SK-N-SH (cell line): Measurements from ENCODE around the gene NAA20. TPM values are rescaled to one million over a fixed set of nuclear protein-coding genes. Genes with fewer than 3 reads are reported as not detected.
A peak's percentile ranks its signal among the peaks of the same experiment; 100 is the strongest.

Experiments used
- CTCF ChIA-PET: fragments of 300-600, 350-600 bp; formaldehyde crosslinking; extraction: SDS; loops from one replicate; lab custom pipeline; 2021; lab: Yijun Ruan, JAX
- POLR2A ChIA-PET: fragments of 350-600 bp; sonication (Branson Sonifier 250); formaldehyde crosslinking; extraction: SDS; loops from one replicate; lab custom pipeline; 2020; ENCODE audit warnings: antibody characterized with exemption, inconsistent platforms; lab: Yijun Ruan, JAX
- DNase-seq: peaks from one replicate; pipeline ENCODE4 v3.0.0; 2012
- H2AFZ ChIP-seq: fragments of 200-600 bp; sonication (generic); 2 replicates; pipeline ENCODE4 v1.8.1; 2016; ENCODE audit warnings: antibody characterized with exemption, mild to moderate bottlenecking, low read depth
- H3F3A ChIP-seq: fragments of 200-600 bp; sonication (generic); replicated peaks from 2 replicates; pipeline ENCODE3; 2016; ENCODE audit warnings: antibody characterized with exemption, mild to moderate bottlenecking; ENCODE audit not compliant: insufficient read depth
- H3K27ac ChIP-seq, 2 experiments: fragments of 200-500 bp in 1 of 2; fragments of 200-600 bp in 1 of 2; sonication (Bioruptor generic) in 1 of 2; sonication (generic), shearing (Covaris generic) in 1 of 2; 2 replicates each; pipeline versions ENCODE4 v1.5.1 to v1.6.1; 2014 to 2016; ENCODE audit warnings: low read depth in 2 of 2, inconsistent platforms in 1 of 2, low read length in 1 of 2, mild to moderate bottlenecking in 1 of 2, mixed read lengths in 1 of 2
- H3K27me3 ChIP-seq: fragments of 200-600 bp; sonication (generic), shearing (Covaris generic); 2 replicates; pipeline ENCODE4 v1.6.1; 2016; ENCODE audit warnings: mixed run types; ENCODE audit not compliant: insufficient read depth
- H3K36me3 ChIP-seq, 2 experiments: fragments of 200-500 bp in 1 of 2; fragments of 200-600 bp in 1 of 2; sonication (Bioruptor generic) in 1 of 2; sonication (generic) in 1 of 2; replicated peaks in 1 of 2; 2 replicates each; pipeline versions ENCODE3 to v1.5.1; 2014 to 2016; ENCODE audit warnings: low read length in 1 of 2, mild to moderate bottlenecking in 1 of 2; ENCODE audit not compliant: insufficient read depth in 2 of 2, control insufficient read depth in 1 of 2
- H3K4me1 ChIP-seq, 2 experiments: fragments of 200-500 bp in 1 of 2; fragments of 200-600 bp in 1 of 2; sonication (Bioruptor generic) in 1 of 2; sonication (generic), shearing (Covaris generic) in 1 of 2; 2 replicates each; pipeline versions ENCODE4 v1.5.1 to v1.6.1; 2014 to 2016; ENCODE audit warnings: low read depth in 1 of 2, low read length in 1 of 2, mixed run types in 1 of 2; ENCODE audit not compliant: insufficient read depth in 2 of 2, control insufficient read depth in 1 of 2
- H3K4me2 ChIP-seq: fragments of 200-600 bp; sonication (generic), shearing (Covaris generic); 2 replicates; pipeline ENCODE4 v1.6.1; 2017; ENCODE audit warnings: mixed run types
- H3K4me3 ChIP-seq, 2 experiments: fragments of 200-500 bp in 1 of 2; fragments of 200-600 bp in 1 of 2; sonication (Bioruptor generic) in 1 of 2; sonication (generic), shearing (Covaris generic) in 1 of 2; 2 replicates each; pipeline versions ENCODE4 v1.5.1 to v1.8.1; 2014 to 2016; ENCODE audit warnings: low read depth in 2 of 2, inconsistent platforms in 1 of 2, low read length in 1 of 2, mild to moderate bottlenecking in 1 of 2, mixed read lengths in 1 of 2, moderate library complexity in 1 of 2
- H3K79me2 ChIP-seq: fragments of 200-600 bp; sonication (generic); 2 replicates; pipeline ENCODE4 v1.8.1; 2017; ENCODE audit warnings: mild to moderate bottlenecking; ENCODE audit not compliant: insufficient read depth
- H3K9ac ChIP-seq: fragments of 200-600 bp; sonication (generic); 2 replicates; pipeline ENCODE4 v1.6.1; 2017; ENCODE audit warnings: mixed run types
- H3K9me2 ChIP-seq: fragments of 200-600 bp; sonication (generic); 2 replicates; pipeline ENCODE4 v1.6.1; 2017; ENCODE audit warnings: mixed run types
- H3K9me3 ChIP-seq: fragments of 200-600 bp; sonication (generic); 2 replicates; pipeline ENCODE4 v1.6.1; 2017; ENCODE audit warnings: mixed run types, mild to moderate bottlenecking, moderate library complexity
- H4K20me1 ChIP-seq: fragments of 200-600 bp; sonication (generic); 2 replicates; pipeline ENCODE4 v1.6.1; 2017; ENCODE audit warnings: mild to moderate bottlenecking, mixed run types; ENCODE audit not compliant: insufficient read depth
- CTCF ChIP-seq: fragments of 200-600 bp; sonication (generic); IDR thresholded peaks from 2 replicates; pipeline ENCODE4 v1.6.1; 2017; ENCODE audit warnings: antibody characterized with exemption, mild to moderate bottlenecking, moderate library complexity
- FOXJ3 ChIP-seq: sonication (generic); formaldehyde crosslinking; IDR thresholded peaks from 2 replicates; pipeline ENCODE4 v1.5.1; 2020; ENCODE audit warnings: mild to moderate bottlenecking, missing genetic modification reagents
- JUND ChIP-seq: IDR thresholded peaks from 2 replicates; pipeline ENCODE4 v1.4.0; 2012
- MAX ChIP-seq: IDR thresholded peaks from 2 replicates; pipeline ENCODE4 v1.4.0; 2012; ENCODE audit warnings: low read depth
- MXI1 ChIP-seq: IDR thresholded peaks from 2 replicates; pipeline ENCODE4 v1.6.1; 2012; ENCODE audit warnings: mild to moderate bottlenecking, low read depth, low read length, improper control_type of control experiment
- POLR2AphosphoS5 ChIP-seq: IDR thresholded peaks from 2 replicates; pipeline ENCODE4 v1.6.1; 2012; ENCODE audit warnings: low read depth, low read length
- RAD21 ChIP-seq: IDR thresholded peaks from 2 replicates; pipeline ENCODE4 v1.6.1; 2012; ENCODE audit warnings: mild to moderate bottlenecking, low read length
- WGBS: methylation state at CpG from one replicate; pipeline ENCODE4 v1.1.6; 2017; ENCODE audit warnings: low lambda C conversion rate; 5-methylcytosine and 5-hydroxymethylcytosine counted together
- polyA plus RNA-seq, 3 experiments: library from polyadenylated mRNA; depleted of rRNA; stranded (reverse); fragments of >200 nt; gene quantifications; 2 replicates each; pipeline ENCODE4 v1.2.3, GENCODE V29; 2012
- TF ChIP-seq, protein P1 (sequence below): IDR thresholded peaks from 2 replicates; pipeline ENCODE4 v1.6.1; 2012; ENCODE audit warnings: mild to moderate bottlenecking, low read depth, low read length, moderate library complexity
- TF ChIP-seq, protein P2 (sequence below): IDR thresholded peaks from 2 replicates; pipeline ENCODE4; 2012

NAA20 gene
- polyA plus RNA-seq, 1 of the 3 experiments (the other 2 are of a cell fraction): 85.0 TPM

DNA sequence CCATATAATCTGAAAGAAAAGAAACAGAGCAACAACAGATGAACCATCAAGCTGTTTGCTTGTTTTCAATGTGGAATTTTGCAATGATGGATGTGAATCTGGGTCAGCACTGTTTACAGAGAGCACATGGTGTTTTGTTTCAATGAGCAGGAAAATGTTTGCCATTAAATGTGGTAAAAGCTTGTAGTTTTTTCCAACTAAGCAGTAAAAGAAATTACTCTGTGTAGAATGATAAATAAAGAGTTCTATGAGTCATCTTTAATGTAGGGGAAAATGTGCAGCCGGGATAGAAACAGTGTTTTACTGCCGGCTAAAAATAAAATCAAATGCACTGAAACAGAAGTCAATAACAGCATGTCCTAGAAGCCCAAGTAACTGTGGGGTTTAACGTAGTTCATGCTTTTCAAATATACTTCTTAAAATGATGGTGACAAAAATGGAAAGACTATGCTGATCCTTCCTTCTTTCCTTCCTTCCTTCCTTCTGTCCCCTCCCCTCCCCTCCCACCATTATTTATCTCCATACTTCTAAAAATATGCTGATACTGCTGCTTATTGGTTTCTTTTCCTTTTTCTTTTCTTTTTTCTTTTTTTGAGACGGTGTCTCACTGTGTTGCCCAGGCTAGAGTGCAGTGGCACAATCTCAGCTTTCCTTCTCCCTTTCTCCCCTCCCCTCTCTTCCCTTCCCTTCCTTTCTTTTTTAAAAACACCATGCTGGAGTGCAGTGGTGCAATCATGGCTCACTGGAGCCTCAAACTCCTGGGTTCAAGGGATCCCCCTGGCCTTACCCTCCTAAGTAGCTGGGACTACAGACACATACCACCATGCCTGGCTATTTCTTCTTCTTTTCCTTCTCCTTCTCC is 6.3 kb upstream of the NAA20 start (continued):
- TF ChIP-seq, protein P1, sequence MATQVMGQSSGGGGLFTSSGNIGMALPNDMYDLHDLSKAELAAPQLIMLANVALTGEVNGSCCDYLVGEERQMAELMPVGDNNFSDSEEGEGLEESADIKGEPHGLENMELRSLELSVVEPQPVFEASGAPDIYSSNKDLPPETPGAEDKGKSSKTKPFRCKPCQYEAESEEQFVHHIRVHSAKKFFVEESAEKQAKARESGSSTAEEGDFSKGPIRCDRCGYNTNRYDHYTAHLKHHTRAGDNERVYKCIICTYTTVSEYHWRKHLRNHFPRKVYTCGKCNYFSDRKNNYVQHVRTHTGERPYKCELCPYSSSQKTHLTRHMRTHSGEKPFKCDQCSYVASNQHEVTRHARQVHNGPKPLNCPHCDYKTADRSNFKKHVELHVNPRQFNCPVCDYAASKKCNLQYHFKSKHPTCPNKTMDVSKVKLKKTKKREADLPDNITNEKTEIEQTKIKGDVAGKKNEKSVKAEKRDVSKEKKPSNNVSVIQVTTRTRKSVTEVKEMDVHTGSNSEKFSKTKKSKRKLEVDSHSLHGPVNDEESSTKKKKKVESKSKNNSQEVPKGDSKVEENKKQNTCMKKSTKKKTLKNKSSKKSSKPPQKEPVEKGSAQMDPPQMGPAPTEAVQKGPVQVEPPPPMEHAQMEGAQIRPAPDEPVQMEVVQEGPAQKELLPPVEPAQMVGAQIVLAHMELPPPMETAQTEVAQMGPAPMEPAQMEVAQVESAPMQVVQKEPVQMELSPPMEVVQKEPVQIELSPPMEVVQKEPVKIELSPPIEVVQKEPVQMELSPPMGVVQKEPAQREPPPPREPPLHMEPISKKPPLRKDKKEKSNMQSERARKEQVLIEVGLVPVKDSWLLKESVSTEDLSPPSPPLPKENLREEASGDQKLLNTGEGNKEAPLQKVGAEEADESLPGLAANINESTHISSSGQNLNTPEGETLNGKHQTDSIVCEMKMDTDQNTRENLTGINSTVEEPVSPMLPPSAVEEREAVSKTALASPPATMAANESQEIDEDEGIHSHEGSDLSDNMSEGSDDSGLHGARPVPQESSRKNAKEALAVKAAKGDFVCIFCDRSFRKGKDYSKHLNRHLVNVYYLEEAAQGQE: no peak
- no peak for TF ChIP-seq FOXJ3 (CRISPR knock-in tag)
- TF ChIP-seq MAX: peak; percentile 31; the same call in 1 of the 2 replicates
- TF ChIP-seq MXI1: no peak
- TF ChIP-seq, protein P2, sequence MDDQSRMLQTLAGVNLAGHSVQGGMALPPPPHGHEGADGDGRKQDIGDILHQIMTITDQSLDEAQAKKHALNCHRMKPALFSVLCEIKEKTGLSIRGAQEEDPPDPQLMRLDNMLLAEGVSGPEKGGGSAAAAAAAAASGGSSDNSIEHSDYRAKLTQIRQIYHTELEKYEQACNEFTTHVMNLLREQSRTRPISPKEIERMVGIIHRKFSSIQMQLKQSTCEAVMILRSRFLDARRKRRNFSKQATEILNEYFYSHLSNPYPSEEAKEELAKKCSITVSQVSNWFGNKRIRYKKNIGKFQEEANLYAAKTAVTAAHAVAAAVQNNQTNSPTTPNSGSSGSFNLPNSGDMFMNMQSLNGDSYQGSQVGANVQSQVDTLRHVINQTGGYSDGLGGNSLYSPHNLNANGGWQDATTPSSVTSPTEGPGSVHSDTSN: 0 out of 2 replicates have a peak, but pooled peaks have one; percentile 14

DNA sequence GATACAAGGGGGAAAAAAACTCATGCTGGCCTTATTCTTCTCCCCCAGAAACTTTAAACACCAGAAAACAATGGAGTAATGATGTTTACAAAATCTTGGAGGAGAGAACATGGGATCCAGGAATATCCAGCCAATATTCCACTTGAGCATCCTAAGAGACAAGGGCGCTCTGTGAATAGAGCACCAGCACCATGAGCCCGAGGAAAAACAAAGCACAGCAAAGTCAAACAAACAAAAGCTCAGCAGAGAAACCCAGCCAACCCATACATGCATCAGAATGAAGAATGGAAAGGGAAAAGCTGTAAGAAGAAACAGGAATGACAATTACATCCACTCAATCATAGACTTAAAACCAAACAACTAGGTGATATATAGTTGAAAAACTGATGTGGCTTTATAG is 4.6 kb upstream of the NAA20 start:
- Histone ChIP-seq H3K9ac (no peak overlapping the region), H3F3A (peaks cover 13% of the 10 kb centered on the region), H3K79me2 (peaks cover 4% of the 10 kb centered on the region), H2AFZ (no peak overlapping the region), H3K27me3 (no peaks in the 10 kb centered on the region), H3K9me3 (no peaks in the 10 kb centered on the region), H3K4me1 (peaks cover 0 to 5% of the 10 kb centered on the region in 2 experiments; a peak in 3 of 4 replicates), H3K27ac (no peak overlapping the region), H3K36me3 (no peaks in the 10 kb centered on the region), H4K20me1 (no peaks in the 10 kb centered on the region), H3K9me2 (no peaks in the 10 kb centered on the region), H3K4me3 (no peak overlapping the region), H3K4me2 (no peak overlapping the region)
- DNase-seq: no peak
- WGBS: 94% methylated on average over 2 of the region's 2 CpGs
- TF ChIP-seq RAD21: no peak
- TF ChIP-seq MXI1: no peak
- TF ChIP-seq CTCF: no peak
- TF ChIP-seq POLR2AphosphoS5: no peak
- TF ChIP-seq JUND: no peak
- ChIA-PET POLR2A (no interaction called here), CTCF (interaction anchor here (1.1 to 2.4 kb wide), 2 partner anchors 22 to 227 kb away, joined by 3 to 8 read pairs; no protein-coding TSS in a partner anchor)
